Hepatocyte (in vitro differentiated cells): ENCODE data around the gene CMSS1. TPM values are rescaled to one million over a fixed set of nuclear protein-coding genes. Genes with fewer than 3 reads are reported as not detected.

ENCODE experiments used
- DNase-seq: peaks from one replicate; pipeline ENCODE4 v3.0.0-alpha.2; 2016; ENCODE audit warnings: low spot score
- H2AFZ ChIP-seq: fragments of 200-600 bp; sonication (generic); 2 replicates; pipeline ENCODE4 v1.6.0; 2016; ENCODE audit warnings: antibody characterized with exemption, mild to moderate bottlenecking
- H3K27ac ChIP-seq: fragments of 200-600 bp; sonication (generic); 2 replicates; pipeline ENCODE4 v1.5.1; 2016; ENCODE audit warnings: mild to moderate bottlenecking
- H3K27me3 ChIP-seq: fragments of 200-600 bp; sonication (generic); 2 replicates; pipeline ENCODE4 v1.6.1; 2016
- H3K36me3 ChIP-seq: fragments of 200-600 bp; sonication (generic); replicated peaks from 2 replicates; pipeline ENCODE4 v1.5.1; 2016; ENCODE audit warnings: low read depth; ENCODE audit not compliant: insufficient read depth
- H3K4me1 ChIP-seq: fragments of 200-600 bp; sonication (generic); 2 replicates; pipeline ENCODE4 v1.5.1; 2016; ENCODE audit warnings: mild to moderate bottlenecking, moderate library complexity; ENCODE audit not compliant: insufficient read depth
- H3K4me2 ChIP-seq: fragments of 200-600 bp; sonication (generic); 2 replicates; pipeline ENCODE4 v1.6.0; 2016
- H3K4me3 ChIP-seq: fragments of 200-600 bp; sonication (generic); 2 replicates; pipeline ENCODE4 v1.5.1; 2016; ENCODE audit warnings: mild to moderate bottlenecking
- H3K79me2 ChIP-seq: fragments of 200-600 bp; sonication (generic); 2 replicates; pipeline ENCODE4 v1.6.0; 2017; ENCODE audit warnings: mild to moderate bottlenecking
- H3K9me2 ChIP-seq: fragments of 200-600 bp; sonication (generic); replicated peaks from 2 replicates; pipeline ENCODE4 v1.6.0; 2017; ENCODE audit warnings: mild to moderate bottlenecking; ENCODE audit not compliant: insufficient read depth
- H3K9me3 ChIP-seq: fragments of 200-600 bp; sonication (generic); 2 replicates; pipeline ENCODE4 v1.5.1; 2016; ENCODE audit warnings: low read depth, mild to moderate bottlenecking
- H4K20me1 ChIP-seq: fragments of 200-600 bp; sonication (generic); 2 replicates; pipeline ENCODE4 v1.6.0; 2016; ENCODE audit warnings: mild to moderate bottlenecking; ENCODE audit not compliant: insufficient read depth, poor library complexity, severe bottlenecking
- CTCF ChIP-seq: fragments of 200-600 bp; sonication (generic); IDR thresholded peaks from 2 replicates; pipeline ENCODE4 v1.5.1; 2016; ENCODE audit warnings: antibody characterized with exemption, mild to moderate bottlenecking; ENCODE audit not compliant: poor library complexity
- EZH2 ChIP-seq: fragments of 200-600 bp; sonication (generic); IDR thresholded peaks from 2 replicates; pipeline ENCODE4 v1.6.1; 2016; ENCODE audit warnings: antibody characterized with exemption, mild to moderate bottlenecking, borderline replicate concordance
- EZH2phosphoT487 ChIP-seq: fragments of 200-600 bp; sonication (generic); IDR thresholded peaks from one replicate; pipeline ENCODE4 v1.6.1; 2018; ENCODE audit warnings: antibody characterized with exemption, mild to moderate bottlenecking, low read depth, moderate library complexity; ENCODE audit not compliant: unreplicated experiment, severe bottlenecking
- WGBS: methylation state at CpG from one replicate; pipeline ENCODE4 v1.1.6; 2016; ENCODE audit warnings: low lambda C conversion rate; ENCODE audit errors: missing lambda C conversion rate; 5-methylcytosine and 5-hydroxymethylcytosine counted together
- polyA plus RNA-seq: library from polyadenylated mRNA; unstranded; fragments of >200 nt; fragmentation: Nextera tagmentation; extraction: Ambion mirVana; gene quantifications from 2 replicates; pipeline ENCODE4 v1.2.1, GENCODE V29; 2016
- total RNA-seq: library from RNA; depleted of rRNA; stranded (reverse); fragments of >200 nt; gene quantifications from 2 replicates; pipeline ENCODE4 v1.2.3, GENCODE V29; 2014

Gene CMSS1
- total and polyA plus RNA-seq, 2 experiments from 2014 or later, result 11.8 to 17.0 TPM

- Histone ChIP-seq H3K9me2 (no peaks in the 10 kb centered on the region), H3K27me3 (no peaks in the 10 kb centered on the region), H3K79me2 (no peaks in the 10 kb centered on the region), H3K36me3 (no peaks in the 10 kb centered on the region), H3K9me3 (no peaks in the 10 kb centered on the region), H4K20me1 (no peaks in the 10 kb centered on the region), H3K4me1 (peaks cover 23% of the 10 kb centered on the region), H3K4me2 (no peak overlapping the region), H3K4me3 (no peak overlapping the region), H2AFZ (no peak overlapping the region), H3K27ac (peak overlapping the region; percentile 82)
- no peak for DNase-seq
- TF ChIP-seq CTCF (no peak), EZH2phosphoT487 (no peak)
- WGBS, result 71% methylated on average over 1 of the region's 1 CpG
Measured at GRCh38 chr3:100023595-100023994, 205.9 kb downstream of the CMSS1 start.

GRCh38 chr3:100024520-100025303 lies 207.1 kb downstream of the CMSS1 start:
- Histone ChIP-seq H3K9me2 (no peaks in the 10 kb centered on the region), H3K4me1 (peaks cover 33% of the 10 kb centered on the region), H2AFZ (no peak overlapping the region), H3K27ac (peak overlapping the region; percentile 82), H3K4me3 (no peak overlapping the region), H3K36me3 (no peaks in the 10 kb centered on the region), H3K79me2 (no peaks in the 10 kb centered on the region), H3K4me2 (peak overlapping the region; percentile 9), H3K9me3 (no peaks in the 10 kb centered on the region), H4K20me1 (no peaks in the 10 kb centered on the region), H3K27me3 (no peaks in the 10 kb centered on the region)
- no peak for DNase-seq
- WGBS, result 57% methylated on average over 7 of the region's 7 CpGs
- TF ChIP-seq EZH2 (no peak), CTCF (no peak), EZH2phosphoT487 (no peak)

- Histone ChIP-seq H3K36me3 (no peaks in the 10 kb centered on the region), H3K9me3 (no peaks in the 10 kb centered on the region), H3K4me2 (no peak overlapping the region), H3K9me2 (no peaks in the 10 kb centered on the region), H3K27me3 (no peaks in the 10 kb centered on the region), H3K4me1 (peaks cover 47% of the 10 kb centered on the region), H2AFZ (no peak overlapping the region), H3K79me2 (no peaks in the 10 kb centered on the region), H4K20me1 (no peaks in the 10 kb centered on the region), H3K4me3 (no peak overlapping the region), H3K27ac (no peak overlapping the region)
- DNase-seq, result no peak
- WGBS, result 93% methylated on average over 1 of the region's 1 CpG
- TF ChIP-seq EZH2phosphoT487, result no peak
- no peak for TF ChIP-seq EZH2
- no peak for TF ChIP-seq CTCF
Measured at GRCh38 chr3:100027321-100027720, 209.7 kb downstream of the CMSS1 start.
